HG03432 (cell line): ENCODE results near the gene CTBP2.

ENCODE experiments used
- ATAC-seq: cut with Tn5 transposase; IDR thresholded peaks from one replicate; pipeline ENCODE4 v1.9.1; 2021; ENCODE audit warnings: mild to moderate bottlenecking, moderate library complexity; ENCODE audit not compliant: unreplicated experiment

Gene CTBP2

GRCh38 chr10:124956764-124957163 lies 203.6 kb downstream of the CTBP2 start:
- no peak for ATAC-seq

- ATAC-seq: no peak
These were observed 204.5 kb downstream of the CTBP2 start for GRCh38 chr10:124955868-124956267.

- ATAC-seq: no peak
These were observed 205.1 kb downstream of the CTBP2 start for GRCh38 chr10:124955243-124955642.

GRCh38 chr10:124953421-124953820 lies 206.9 kb downstream of the CTBP2 start:
- ATAC-seq: no peak

- ATAC-seq: no peak
These were observed 208.2 kb downstream of the CTBP2 start for GRCh38 chr10:124952123-124952522.

GRCh38 chr10:124949543-124949942 lies 210.8 kb downstream of the CTBP2 start:
- no peak for ATAC-seq

GRCh38 chr10:124946945-124947344 lies 213.4 kb downstream of the CTBP2 start:
- no peak for ATAC-seq

GRCh38 chr10:124944982-124945381 lies 215.4 kb downstream of the CTBP2 start:
- no peak for ATAC-seq

GRCh38 chr10:124943301-124944092 lies 216.9 kb downstream of the CTBP2 start:
- no peak for ATAC-seq

GRCh38 chr10:124942317-124943169 lies 217.8 kb downstream of the CTBP2 start:
- ATAC-seq: no peak

GRCh38 chr10:124941823-124942222 lies 218.5 kb downstream of the CTBP2 start, which contains the start of gene ZRANB1:
Gene ZRANB1 (plus strand): TSS chr10:124942123. CDS start chr10:124942494, 371 bp downstream.
- no peak for ATAC-seq

- no peak for ATAC-seq
These were observed 221.1 kb downstream of the CTBP2 start for GRCh38 chr10:124939290-124939689.

GRCh38 chr10:124936813-124937212 lies 223.6 kb downstream of the CTBP2 start:
- no peak for ATAC-seq

- no peak for ATAC-seq
These were observed 224.4 kb downstream of the CTBP2 start for GRCh38 chr10:124935946-124936345.
